ENCODE data around the gene STRADA.
"Not testable (repeated sequence)": the region's sequence is repeated elsewhere in the genome, so short reads cannot be mapped to it uniquely, and the experiment has no call there.

The STRADA gene

DNA sequence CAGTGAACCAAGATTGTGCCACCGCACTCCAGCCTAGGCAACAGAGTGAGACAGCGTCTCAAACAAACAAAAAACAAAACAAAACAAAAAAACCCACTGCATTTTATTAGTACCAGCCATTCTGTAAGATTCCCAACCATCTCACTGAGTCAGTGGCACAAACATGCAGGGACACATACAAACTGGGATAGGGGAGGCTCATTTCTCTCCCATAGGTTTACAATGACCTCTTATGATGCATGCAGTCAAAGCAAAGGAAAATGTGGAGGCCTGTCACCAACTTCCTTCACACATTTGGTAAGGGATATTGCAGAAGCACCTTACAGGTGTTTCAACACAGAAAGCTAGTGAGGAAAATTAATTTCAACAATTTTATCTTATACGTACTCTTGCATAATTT is 12.4 kb upstream of the STRADA start:
- no peak for DNase-seq

- DNase-seq = no peak
Measured at GRCh38 chr17:63753215-63753614, 11.6 kb upstream of the STRADA start.

DNA sequence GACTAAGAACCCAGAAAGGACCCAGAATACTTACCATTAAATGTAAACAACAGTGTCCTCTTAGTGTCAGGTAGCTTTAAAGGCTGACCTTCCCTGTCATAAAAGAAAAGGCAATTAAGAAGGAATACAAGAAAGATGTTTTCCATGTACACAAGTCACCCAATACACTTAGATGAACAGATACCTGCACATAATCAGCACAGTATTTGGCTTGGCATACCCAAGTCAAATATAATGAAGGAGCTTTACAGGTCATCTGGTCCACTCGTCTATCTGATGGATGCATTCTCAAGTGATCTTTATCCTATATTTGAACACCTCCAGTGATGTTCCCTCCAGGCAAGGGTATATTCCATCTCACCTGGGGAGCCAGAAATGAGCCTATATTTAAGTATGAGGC is 11.1 kb upstream of the STRADA start:
- no peak for DNase-seq

GRCh38 chr17:63751806-63752205 is 10.2 kb upstream of the STRADA start:
- DNase-seq = no peak

- DNase-seq = no peak
Measured at GRCh38 chr17:63741143-63741407, 524 bp downstream of the STRADA start.

DNA sequence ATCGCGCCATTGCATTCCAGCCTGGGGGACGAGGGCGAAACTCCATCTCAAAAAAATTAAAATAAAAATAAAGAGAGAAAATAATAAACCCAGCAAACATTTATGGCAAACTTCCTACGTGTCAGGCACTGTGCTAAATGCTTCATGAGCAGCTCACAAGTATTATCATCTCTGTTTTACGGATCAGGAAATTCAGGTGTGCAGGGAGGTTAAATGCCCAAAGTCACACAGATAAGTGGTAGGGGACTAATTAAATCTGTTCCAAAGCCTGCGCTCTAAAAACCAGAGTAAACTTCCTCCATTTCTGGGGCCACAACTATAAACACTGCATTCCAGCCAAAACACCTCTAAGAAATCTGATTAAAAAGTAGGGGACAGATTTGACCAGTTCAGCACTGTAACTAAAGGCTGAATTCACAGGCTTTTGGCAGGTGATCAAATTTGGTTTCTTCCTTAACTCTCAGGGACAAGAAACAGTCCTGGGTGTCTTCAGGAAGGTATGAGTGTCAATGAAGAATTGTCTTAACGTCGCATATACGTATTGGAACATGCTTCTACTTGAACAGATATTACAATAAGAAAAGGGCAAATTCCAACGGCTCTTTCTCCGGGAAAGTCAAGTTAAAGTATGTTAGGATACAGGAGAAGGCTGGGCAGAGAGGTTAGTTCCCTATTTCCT is 996 bp downstream of the STRADA start:
- no peak for DNase-seq

DNA sequence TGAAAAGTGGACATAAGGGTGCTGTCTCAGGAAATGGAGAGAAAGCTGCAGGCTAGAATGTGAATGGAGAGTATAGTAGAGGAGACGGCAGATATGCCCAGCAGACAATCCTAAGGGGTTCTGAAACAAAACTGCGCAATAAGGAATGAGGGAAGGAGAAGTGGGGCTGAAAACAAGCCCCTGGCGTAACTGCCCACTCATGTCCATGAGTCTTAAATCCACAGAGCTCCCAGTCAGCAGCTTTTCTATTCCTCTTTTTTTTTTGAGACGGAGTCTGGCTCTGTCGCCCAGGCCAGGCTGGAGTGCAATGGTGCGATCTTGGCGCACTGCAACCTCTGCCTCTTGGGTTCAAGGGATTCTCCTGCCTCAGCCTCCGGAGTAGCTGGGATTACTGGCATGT is 5.9 kb downstream of the STRADA start:
- DNase-seq = no peak

- DNase-seq = no peak
Measured at GRCh38 chr17:63722403-63722802, 19.2 kb downstream of the STRADA start.

DNA sequence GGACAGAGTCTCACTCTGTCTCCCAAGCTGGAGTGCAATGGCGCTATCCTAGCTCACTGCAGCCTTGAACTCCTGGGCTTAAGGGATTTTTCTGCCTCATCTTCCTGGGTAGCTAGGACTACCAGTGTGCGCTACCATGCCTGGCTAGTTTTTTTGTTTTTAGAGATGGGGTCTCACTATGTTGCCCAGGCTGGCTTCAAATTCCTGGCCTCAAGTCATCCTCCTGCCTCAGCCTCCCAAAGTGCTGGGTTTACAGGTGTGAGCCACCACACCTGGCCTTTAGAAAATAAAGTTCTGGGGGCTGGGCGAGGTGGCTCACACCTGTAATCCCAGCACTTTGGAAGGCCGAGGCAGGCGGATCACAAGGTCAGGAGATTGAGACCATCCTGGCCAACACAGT is 21.4 kb downstream of the STRADA start:
- not testable (repeated sequence) for DNase-seq

DNA sequence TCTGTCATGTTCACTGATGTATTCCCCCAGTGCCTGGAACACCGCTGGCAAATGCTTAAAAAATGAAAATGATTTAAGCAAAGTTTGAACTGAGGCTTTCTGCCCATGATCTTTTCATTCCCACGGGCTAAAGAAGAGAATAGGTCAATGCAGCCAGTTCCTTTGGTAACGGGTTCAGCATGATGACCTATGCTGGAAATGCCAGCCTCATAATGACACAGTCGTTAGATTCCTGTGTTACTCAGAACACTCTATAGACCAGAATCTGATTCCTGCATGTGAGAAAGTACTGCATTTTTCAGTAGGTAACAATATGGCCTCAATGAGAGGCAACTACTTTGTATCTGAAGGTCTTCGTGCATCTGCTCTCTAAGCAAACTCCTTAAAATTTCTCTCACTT is 22.6 kb downstream of the STRADA start:
- DNase-seq = no peak

- DNase-seq = no peak
Measured at GRCh38 chr17:63716426-63716825, 25.2 kb downstream of the STRADA start.

DNA sequence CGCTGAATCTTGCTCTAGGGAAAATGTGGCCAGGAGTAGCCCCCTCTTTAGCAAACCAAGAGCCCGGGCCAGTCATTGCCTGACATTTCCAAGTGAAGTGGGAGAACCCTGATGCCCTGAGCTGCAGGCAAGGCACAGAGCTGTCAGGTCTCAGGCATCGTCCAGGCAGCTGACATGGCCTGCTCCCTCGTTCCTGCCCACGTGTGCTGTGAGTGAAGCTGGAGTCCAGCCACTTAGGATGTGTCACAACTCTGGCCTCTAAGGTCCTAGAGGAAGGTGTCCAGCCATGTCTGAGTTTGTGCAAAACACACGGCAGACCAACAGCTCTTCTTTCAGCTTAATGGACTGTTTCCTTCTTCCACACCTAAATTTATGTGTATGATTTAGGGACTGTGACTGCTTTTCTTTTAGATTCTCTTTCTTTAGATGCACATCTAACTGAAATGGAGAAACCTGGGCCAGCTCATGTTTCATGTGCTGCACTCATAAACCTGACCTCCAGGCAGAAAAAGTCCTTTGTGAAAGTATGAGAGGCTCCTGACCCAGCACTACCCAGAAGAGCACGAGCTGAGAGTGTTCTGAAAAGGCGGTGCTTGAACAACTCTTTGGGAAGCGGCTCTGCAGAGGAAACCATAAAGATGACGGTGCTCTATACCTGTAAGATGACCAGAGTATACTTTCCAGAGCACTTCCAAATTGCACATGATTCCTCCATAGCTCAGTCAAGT is 26.9 kb downstream of the STRADA start:
- no peak for DNase-seq

DNA sequence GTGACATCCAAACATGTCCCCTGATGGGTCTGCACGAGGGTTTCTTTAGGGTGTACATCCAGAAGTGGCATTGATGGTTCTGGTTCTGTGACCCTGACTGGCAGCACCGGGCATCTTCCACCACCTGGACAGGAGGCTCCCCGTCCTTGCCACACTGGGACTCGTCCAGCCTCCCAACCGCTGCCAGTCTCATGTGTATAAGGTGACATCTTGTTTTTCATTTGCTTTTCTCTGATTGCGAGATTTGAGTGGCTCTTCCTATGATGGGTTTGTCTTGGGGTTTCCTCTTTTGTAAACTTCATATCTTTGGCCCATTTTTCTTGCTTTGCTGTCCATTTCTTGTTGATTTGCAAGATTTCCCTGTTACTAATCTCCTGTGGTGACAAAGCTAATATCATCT is 32.5 kb downstream of the STRADA start:
- no peak for DNase-seq

DNA sequence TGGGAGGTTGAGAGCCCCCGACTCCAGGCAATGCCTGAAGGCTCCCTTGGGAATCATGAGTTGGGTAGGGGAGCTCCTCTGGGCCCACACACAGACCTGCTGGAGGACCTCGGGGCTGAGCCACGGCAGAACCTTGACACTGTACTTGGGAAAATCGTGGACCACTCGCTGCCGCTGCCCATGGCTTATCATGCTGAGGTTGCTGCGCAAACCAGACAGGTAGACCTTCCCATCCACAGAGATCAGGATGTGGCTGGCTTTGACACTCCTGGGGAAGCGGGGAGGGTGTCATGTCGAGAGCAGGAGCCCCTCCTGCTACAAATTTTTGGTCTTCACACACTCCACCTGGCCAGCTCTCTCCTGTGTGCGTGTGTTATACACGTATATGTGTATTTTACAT is 34.4 kb downstream of the STRADA start:
- no peak for DNase-seq

DNA sequence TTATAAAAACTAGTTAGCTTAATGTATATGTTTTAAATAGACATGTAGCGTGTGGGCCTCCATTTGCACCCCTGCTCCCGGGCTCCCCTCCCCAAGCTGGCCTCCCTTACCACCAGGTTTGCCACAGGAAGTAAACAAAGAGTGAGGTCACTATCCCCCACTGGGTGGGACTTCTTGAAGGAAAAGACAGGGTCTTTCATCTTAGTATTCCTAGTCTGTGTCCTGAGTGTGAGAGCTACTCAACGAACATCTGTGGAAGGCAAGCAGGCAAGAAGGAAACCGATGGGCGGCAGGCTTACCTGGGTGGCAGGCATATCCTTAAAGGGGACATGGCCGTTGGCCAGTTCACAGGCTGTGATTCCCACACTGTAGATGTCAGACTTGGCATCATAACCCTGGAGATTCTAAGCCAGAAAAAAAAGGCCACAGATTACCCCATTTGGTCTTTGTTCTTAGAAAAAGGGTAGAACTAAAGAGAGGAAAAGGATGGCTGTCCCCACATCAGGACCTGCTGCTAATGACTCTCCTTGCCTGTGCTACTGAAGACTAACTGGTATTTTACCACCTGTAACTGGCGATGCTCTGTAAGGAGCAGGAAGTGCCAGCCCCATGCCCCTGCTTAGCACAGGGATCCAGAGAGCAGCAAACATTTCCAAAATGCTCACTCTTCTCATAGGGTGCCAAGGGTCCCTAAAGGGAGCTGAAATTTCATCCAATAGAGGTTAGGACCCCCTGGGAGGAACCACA is 35.1 kb downstream of the STRADA start:
- DNase-seq = no peak

- no peak for DNase-seq
Measured at GRCh38 chr17:63705657-63706056, 35.9 kb downstream of the STRADA start.

GRCh38 chr17:63704836-63705235 is 36.8 kb downstream of the STRADA start:
- DNase-seq = no peak

- DNase-seq = no peak
Measured at GRCh38 chr17:63704259-63704576, 37.4 kb downstream of the STRADA start.

GRCh38 chr17:63703556-63704258 is 37.9 kb downstream of the STRADA start:
- DNase-seq = no peak

GRCh38 chr17:63703029-63703428 is 38.6 kb downstream of the STRADA start:
- no peak for DNase-seq

DNA sequence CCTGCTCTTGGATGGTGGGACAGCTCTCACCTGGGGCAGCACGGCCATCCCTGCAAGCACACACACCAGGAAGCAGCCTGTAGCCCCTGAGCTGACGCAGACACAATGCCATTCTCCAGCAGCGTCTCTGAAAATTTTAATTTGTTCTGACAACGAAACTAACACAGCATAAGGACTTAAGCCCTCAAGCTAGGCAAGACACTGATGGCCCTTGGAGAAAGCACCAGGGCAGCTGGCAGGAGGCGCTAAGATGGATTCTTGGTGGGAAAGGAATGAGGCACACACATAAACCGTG is 38.9 kb downstream of the STRADA start:
- no peak for DNase-seq

DNA sequence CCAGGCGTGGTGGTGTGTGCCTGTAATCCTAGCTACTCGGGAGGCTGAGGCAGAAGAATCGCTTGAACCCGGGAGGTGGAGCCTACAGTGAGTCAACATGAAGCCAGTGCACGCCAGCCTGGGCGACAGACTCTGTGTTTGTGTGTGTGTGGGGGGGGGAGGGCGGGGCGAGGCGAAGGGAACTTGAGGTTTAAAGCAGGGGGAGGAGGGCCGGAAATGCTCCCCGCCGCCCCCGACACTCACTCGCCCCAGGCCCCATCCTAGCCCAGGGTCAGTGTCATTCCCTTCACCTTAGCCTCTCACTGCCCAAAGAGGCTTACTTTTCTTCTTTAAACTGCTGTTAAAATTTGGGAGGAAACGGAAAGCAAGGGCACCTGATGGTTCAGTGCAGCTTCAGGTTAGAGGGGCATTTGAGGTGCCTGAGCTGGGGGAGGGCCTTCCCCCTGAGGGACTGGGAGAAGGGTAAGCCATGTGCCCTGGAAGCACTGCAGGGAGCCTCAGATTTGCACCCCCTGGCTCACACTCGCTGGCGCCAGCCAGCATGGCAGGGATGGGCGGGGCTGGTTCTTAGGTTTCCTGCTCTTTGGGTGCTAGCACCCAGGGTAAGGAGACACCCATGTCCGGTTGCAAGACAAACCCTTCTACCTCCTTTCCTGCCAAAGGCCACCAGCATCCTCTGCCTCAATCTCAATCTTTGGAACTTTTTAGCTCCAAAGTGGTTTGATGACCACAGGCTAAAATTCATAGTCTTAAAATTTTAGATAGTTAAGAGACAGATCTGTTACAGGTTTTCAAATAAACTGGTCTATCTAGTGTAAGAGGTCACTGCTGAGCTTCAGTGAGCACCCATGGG is 39.5 kb downstream of the STRADA start:
- DNase-seq = peak; percentile 70 to 75

GRCh38 chr17:63701456-63701820 is 40.2 kb downstream of the STRADA start:
- DNase-seq = no peak

Measured in activated CD4-positive, alpha-beta T cell treated with anti-CD3 and anti-CD28 coated beads, Interleukin-2, amount 50 U/mL, for 4 hours (primary cell).